GM12878 (cell line): ENCODE measurements around the gene TTLL4. TPM values are rescaled to one million over a fixed set of nuclear protein-coding genes. Genes with fewer than 3 reads are reported as not detected.

Experiments
- CREB1 ChIP-seq: IDR thresholded peaks from 2 replicates; pipeline ENCODE4 v1.6.1; 2012; ENCODE audit warnings: low read depth, mild to moderate bottlenecking, inconsistent platforms
- EZH2 ChIP-seq: IDR thresholded peaks from 2 replicates; pipeline ENCODE4 v1.6.1; 2012; ENCODE audit warnings: low read depth, mild to moderate bottlenecking, control low read depth, inconsistent platforms, low read length, borderline replicate concordance; ENCODE audit not compliant: control insufficient read depth
- FOXM1 ChIP-seq: IDR thresholded peaks from 2 replicates; pipeline ENCODE4 v1.6.1; 2012; ENCODE audit warnings: low read depth, mild to moderate bottlenecking, inconsistent platforms, low read length, moderate library complexity
- GATAD2B ChIP-seq: fragments of 450-650 bp; conservative IDR thresholded peaks from 2 replicates; pipeline ENCODE4 v1.6.1; 2017; ENCODE audit warnings: low read depth, mild to moderate bottlenecking, moderate library complexity
- HDAC6 ChIP-seq: fragments of 200-600 bp; sonication (generic); IDR thresholded peaks from one replicate; pipeline ENCODE4 v1.8.0; 2017; ENCODE audit warnings: antibody characterized with exemption; ENCODE audit not compliant: unreplicated experiment
- HDGF ChIP-seq: fragments of 450-650 bp; IDR thresholded peaks from 2 replicates; pipeline ENCODE4 v1.6.1; 2016; ENCODE audit warnings: antibody characterized with exemption
- IKZF2 ChIP-seq, 2 experiments: fragments of 450-650 bp; IDR thresholded peaks; 2 replicates each; pipeline ENCODE4 v1.6.1; 2017; ENCODE audit warnings: mild to moderate bottlenecking in 2 of 2, moderate library complexity in 2 of 2
- JUNB ChIP-seq: IDR thresholded peaks from 2 replicates; pipeline ENCODE4 v1.6.1; 2016; ENCODE audit warnings: antibody characterized with exemption, mild to moderate bottlenecking
- NFIC ChIP-seq: IDR thresholded peaks from 2 replicates; pipeline ENCODE4 v1.6.1; 2012; ENCODE audit warnings: low read depth, mild to moderate bottlenecking, inconsistent platforms, low read length, moderate library complexity
- PAX5 ChIP-seq: IDR thresholded peaks from 2 replicates; pipeline ENCODE4 v1.6.1; 2011; ENCODE audit warnings: low read depth, low read length, borderline replicate concordance
- POLR2AphosphoS2 ChIP-seq: IDR thresholded peaks from 2 replicates; pipeline ENCODE4 v1.6.1; 2011; ENCODE audit warnings: low read depth, mild to moderate bottlenecking, low read length, improper control_type of control experiment, moderate library complexity
- RAD51 ChIP-seq: fragments of 450-650 bp; IDR thresholded peaks from 2 replicates; pipeline ENCODE4 v1.6.1; 2016; ENCODE audit warnings: moderate library complexity, mild to moderate bottlenecking, inconsistent platforms
- RBBP5 ChIP-seq: fragments of 200-600 bp; sonication (generic); conservative IDR thresholded peaks from 2 replicates; pipeline ENCODE4 v1.6.1; 2016
- SUPT20H ChIP-seq: IDR thresholded peaks from 2 replicates; pipeline ENCODE4 v1.6.1; 2011; ENCODE audit warnings: low read depth, mild to moderate bottlenecking, low read length, moderate library complexity, borderline replicate concordance; ENCODE audit not compliant: control insufficient read depth
- TARDBP ChIP-seq: IDR thresholded peaks from 2 replicates; pipeline ENCODE4 v1.6.1; 2016; ENCODE audit warnings: borderline replicate concordance
- polyA plus RNA-seq, 11 experiments: library from polyadenylated mRNA; depleted of rRNA in 4 of 11; unstranded in 6 of 11; stranded (reverse) in 5 of 11; fragments of >200 nt; fragmentation: Nextera tagmentation in 4 of 11; fragmentation: Illumina TruSeq in 1 of 11; extraction: Ambion mirVana in 4 of 11; extraction: Trizol in 1 of 11; gene quantifications; 1 replicate in 1 of 11; 2 replicates in 10 of 11; pipeline versions ENCODE4 v1.2.1 to v1.2.3, GENCODE V29; 2011 to 2016; ENCODE audit warnings: inconsistent platforms in 2 of 11, missing spikeins in 2 of 11, low read depth in 1 of 11
- total RNA-seq, 4 experiments: library from RNA; depleted of rRNA in 3 of 4; stranded (reverse); fragments of >200 nt in 3 of 4; fragmentation: Illumina TruSeq in 1 of 4; extraction: Trizol in 1 of 4; gene quantifications; 2 replicates each; pipeline versions ENCODE4 v1.2.1 to v1.2.3, GENCODE V29; 2013 to 2021
- TF ChIP-seq, protein P1 (sequence below): fragments of 450-650 bp; IDR thresholded peaks from 2 replicates; pipeline ENCODE4 v1.6.1; 2017; ENCODE audit warnings: mild to moderate bottlenecking
- TF ChIP-seq, protein P2 (sequence below): fragments of 450-650 bp; formaldehyde crosslinking; IDR thresholded peaks from 2 replicates; pipeline ENCODE4 v1.4.0; 2022; ENCODE audit warnings: mild to moderate bottlenecking, moderate library complexity
- TF ChIP-seq, protein P3 (sequence below), 3 experiments: IDR thresholded peaks in 2 of 3; conservative IDR thresholded peaks in 1 of 3; 2 replicates each; pipeline ENCODE4 v1.5.1; 2011; ENCODE audit warnings: low read depth in 3 of 3, low read length in 3 of 3, mild to moderate bottlenecking in 3 of 3, control low read depth in 2 of 3, moderate library complexity in 2 of 3, inconsistent platforms in 1 of 3, mixed read lengths in 1 of 3; ENCODE audit not compliant: control insufficient read depth in 2 of 3, insufficient read depth in 1 of 3; ENCODE audit errors: extremely low read depth in 1 of 3
- TF ChIP-seq, protein P4 (sequence below): fragments of 450-650 bp; conservative IDR thresholded peaks from 2 replicates; pipeline ENCODE4 v1.6.1; 2017; ENCODE audit warnings: mild to moderate bottlenecking, moderate library complexity

The TTLL4 gene
- total and polyA plus RNA-seq, 10 of the 15 experiments (the other 5 are each of a cell fraction or from before 2014, with no cell fraction given), result 16.6 to 63.1 (median 32.9) TPM

DNA sequence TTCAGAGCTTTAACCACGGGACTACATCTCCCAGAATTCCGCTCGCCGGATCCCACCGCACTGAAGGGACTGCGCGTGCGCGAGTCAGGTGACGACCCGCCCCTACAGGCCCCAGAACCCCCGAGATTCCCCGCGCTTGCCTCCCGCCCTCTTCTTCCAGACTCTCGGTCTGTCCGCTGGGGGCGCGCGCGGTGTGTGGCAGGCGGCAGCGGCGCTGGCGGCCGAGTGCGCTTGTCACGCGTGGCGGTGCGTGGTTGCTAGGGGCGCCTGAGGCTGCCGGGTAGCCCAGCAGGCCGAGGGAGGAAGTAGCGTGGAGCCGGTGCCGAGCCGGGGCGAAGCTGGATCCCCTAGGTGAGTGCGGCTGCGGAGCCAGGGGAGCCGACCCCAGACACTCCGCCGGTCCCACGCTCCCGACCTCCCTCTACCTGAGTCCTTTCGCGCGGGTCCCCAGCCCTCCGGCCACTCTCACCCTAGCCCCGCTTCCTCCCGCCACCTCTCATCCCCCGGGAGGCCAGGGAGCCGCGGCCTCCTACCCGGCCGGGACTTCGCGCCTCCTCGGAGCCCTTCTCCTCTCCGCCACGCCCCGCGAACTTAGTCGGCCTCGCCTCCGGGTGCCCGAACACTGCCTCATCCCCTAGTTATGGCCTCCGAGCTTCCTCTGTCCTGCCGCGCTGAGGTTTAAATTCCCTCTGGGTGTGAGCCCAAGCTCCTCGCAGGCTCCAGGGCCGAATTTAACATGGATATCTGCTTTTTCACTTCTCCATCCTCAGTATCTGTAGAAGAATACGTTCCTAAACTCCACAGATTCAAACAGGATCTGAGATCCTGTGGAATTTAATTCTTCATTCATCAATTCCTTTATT lies at the start of gene TTLL4 (continued):
- TF ChIP-seq CREB1 (peak; percentile 66; the same call in 1 of the 2 replicates), EZH2 (no peak), RBBP5 (no peak), NFIC (no peak), FOXM1 (no peak; the same call in 1 of the 2 replicates), HDAC6 (no peak), TARDBP (0 out of 2 replicates have a peak, but pooled peaks have one; percentile 17), POLR2AphosphoS2 (no peak), HDGF (peak; percentile 69; the same call in 1 of the 2 replicates), GATAD2B (peak; percentile 98), JUNB (no peak), RAD51 (peak; percentile 84), SUPT20H (no peak), IKZF2 (IDR thresholded peaks at IDR 0.05) (peak; percentile 26 to 42; a peak in 1 of 4 replicates), PAX5 (no peak; the same call in 1 of the 2 replicates)
- TF ChIP-seq, protein P1, sequence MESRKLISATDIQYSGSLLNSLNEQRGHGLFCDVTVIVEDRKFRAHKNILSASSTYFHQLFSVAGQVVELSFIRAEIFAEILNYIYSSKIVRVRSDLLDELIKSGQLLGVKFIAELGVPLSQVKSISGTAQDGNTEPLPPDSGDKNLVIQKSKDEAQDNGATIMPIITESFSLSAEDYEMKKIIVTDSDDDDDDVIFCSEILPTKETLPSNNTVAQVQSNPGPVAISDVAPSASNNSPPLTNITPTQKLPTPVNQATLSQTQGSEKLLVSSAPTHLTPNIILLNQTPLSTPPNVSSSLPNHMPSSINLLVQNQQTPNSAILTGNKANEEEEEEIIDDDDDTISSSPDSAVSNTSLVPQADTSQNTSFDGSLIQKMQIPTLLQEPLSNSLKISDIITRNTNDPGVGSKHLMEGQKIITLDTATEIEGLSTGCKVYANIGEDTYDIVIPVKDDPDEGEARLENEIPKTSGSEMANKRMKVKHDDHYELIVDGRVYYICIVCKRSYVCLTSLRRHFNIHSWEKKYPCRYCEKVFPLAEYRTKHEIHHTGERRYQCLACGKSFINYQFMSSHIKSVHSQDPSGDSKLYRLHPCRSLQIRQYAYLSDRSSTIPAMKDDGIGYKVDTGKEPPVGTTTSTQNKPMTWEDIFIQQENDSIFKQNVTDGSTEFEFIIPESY, result no peak
- TF ChIP-seq, protein P2, sequence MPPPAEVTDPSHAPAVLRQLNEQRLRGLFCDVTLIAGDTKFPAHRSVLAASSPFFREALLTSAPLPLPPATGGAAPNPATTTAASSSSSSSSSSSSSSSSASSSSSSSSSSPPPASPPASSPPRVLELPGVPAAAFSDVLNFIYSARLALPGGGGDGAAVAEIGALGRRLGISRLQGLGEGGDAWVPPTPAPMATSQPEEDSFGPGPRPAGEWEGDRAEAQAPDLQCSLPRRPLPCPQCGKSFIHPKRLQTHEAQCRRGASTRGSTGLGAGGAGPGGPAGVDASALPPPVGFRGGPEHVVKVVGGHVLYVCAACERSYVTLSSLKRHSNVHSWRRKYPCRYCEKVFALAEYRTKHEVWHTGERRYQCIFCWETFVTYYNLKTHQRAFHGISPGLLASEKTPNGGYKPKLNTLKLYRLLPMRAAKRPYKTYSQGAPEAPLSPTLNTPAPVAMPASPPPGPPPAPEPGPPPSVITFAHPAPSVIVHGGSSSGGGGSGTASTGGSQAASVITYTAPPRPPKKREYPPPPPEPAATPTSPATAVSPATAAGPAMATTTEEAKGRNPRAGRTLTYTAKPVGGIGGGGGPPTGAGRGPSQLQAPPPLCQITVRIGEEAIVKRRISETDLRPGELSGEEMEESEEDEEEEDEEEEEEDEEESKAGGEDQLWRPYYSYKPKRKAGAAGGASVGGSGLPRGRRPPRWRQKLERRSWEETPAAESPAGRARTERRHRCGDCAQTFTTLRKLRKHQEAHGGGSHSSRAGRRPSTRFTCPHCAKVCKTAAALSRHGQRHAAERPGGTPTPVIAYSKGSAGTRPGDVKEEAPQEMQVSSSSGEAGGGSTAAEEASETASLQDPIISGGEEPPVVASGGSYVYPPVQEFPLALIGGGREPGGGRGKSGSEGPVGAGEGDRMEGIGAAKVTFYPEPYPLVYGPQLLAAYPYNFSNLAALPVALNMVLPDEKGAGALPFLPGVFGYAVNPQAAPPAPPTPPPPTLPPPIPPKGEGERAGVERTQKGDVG (CRISPR knock-in tag), result no peak
- TF ChIP-seq, protein P3, sequence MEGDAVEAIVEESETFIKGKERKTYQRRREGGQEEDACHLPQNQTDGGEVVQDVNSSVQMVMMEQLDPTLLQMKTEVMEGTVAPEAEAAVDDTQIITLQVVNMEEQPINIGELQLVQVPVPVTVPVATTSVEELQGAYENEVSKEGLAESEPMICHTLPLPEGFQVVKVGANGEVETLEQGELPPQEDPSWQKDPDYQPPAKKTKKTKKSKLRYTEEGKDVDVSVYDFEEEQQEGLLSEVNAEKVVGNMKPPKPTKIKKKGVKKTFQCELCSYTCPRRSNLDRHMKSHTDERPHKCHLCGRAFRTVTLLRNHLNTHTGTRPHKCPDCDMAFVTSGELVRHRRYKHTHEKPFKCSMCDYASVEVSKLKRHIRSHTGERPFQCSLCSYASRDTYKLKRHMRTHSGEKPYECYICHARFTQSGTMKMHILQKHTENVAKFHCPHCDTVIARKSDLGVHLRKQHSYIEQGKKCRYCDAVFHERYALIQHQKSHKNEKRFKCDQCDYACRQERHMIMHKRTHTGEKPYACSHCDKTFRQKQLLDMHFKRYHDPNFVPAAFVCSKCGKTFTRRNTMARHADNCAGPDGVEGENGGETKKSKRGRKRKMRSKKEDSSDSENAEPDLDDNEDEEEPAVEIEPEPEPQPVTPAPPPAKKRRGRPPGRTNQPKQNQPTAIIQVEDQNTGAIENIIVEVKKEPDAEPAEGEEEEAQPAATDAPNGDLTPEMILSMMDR (IDR thresholded peaks at IDR 0.05 in 2 of 3, conservative IDR thresholded peaks at IDR 0.05 in 1 of 3; ENCODE audit: control insufficient read depth in 2 of 3, extremely low read depth in 1 of 3, insufficient read depth in 1 of 3, low read depth in 3 of 3, low read length in 3 of 3), result peak; percentile 81 to 95 (median 87)
- TF ChIP-seq, protein P4, sequence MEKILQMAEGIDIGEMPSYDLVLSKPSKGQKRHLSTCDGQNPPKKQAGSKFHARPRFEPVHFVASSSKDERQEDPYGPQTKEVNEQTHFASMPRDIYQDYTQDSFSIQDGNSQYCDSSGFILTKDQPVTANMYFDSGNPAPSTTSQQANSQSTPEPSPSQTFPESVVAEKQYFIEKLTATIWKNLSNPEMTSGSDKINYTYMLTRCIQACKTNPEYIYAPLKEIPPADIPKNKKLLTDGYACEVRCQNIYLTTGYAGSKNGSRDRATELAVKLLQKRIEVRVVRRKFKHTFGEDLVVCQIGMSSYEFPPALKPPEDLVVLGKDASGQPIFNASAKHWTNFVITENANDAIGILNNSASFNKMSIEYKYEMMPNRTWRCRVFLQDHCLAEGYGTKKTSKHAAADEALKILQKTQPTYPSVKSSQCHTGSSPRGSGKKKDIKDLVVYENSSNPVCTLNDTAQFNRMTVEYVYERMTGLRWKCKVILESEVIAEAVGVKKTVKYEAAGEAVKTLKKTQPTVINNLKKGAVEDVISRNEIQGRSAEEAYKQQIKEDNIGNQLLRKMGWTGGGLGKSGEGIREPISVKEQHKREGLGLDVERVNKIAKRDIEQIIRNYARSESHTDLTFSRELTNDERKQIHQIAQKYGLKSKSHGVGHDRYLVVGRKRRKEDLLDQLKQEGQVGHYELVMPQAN, result peak; percentile 95
